H1 (cell line): Measurements from ENCODE around the gene COL27A1. TPM values are rescaled to one million over a fixed set of nuclear protein-coding genes. Genes with fewer than 3 reads are reported as not detected.

Source experiments
- CBX8 ChIP-seq: fragments of 300-800, 300-1000 bp; sonication (generic); IDR thresholded peaks from 2 replicates; pipeline ENCODE4 v1.7.1; 2016; ENCODE audit warnings: low read depth, low read length, borderline replicate concordance
- CHD7 ChIP-seq: fragments of 300-600 bp; sonication (generic); IDR thresholded peaks from 2 replicates; pipeline ENCODE4 v1.7.1; 2012; ENCODE audit warnings: low read length, moderate library complexity, mild to moderate bottlenecking, inconsistent platforms; ENCODE audit not compliant: insufficient replicate concordance
- CTCF ChIP-seq, 3 experiments: IDR thresholded peaks; 1 replicate in 2 of 3; 2 replicates in 1 of 3; pipeline versions ENCODE4 v1.5.1 to v1.6.1; 2011; ENCODE audit warnings: low read length in 3 of 3, mild to moderate bottlenecking in 3 of 3, inconsistent platforms in 2 of 3, low read depth in 1 of 3, moderate library complexity in 1 of 3; ENCODE audit not compliant: insufficient read depth in 1 of 3; ENCODE audit errors: control extremely low read depth in 1 of 3
- TCF12 ChIP-seq: IDR thresholded peaks from 2 replicates; pipeline ENCODE4 v1.6.1; 2011; ENCODE audit warnings: low read depth, mild to moderate bottlenecking, low read length
- polyA plus RNA-seq, 7 experiments: library from polyadenylated mRNA; depleted of rRNA in 3 of 7; stranded (reverse) in 5 of 7; unstranded in 2 of 7; fragments of >200 nt in 5 of 7; fragments of 200-250 nt in 2 of 7; gene quantifications; 1 replicate in 5 of 7; 2 replicates in 1 of 7; 4 replicates in 1 of 7; pipeline versions ENCODE4 v1.2.1 to v1.2.3, GENCODE V29; 2011 to 2013; ENCODE audit warnings: missing spikeins in 2 of 7, mixed read lengths in 2 of 7
- total RNA-seq: library from RNA; stranded (reverse); fragmentation: NEBNext Ultra II Directional; extraction: Animal tissue kit (Norgen Biotek cat#: 25700); gene quantifications from 2 replicates; pipeline ENCODE4 v1.2.1, GENCODE V29; 2021

Gene COL27A1
- total and polyA plus RNA-seq, 2 of the 8 experiments (the other 6 are each of a cell fraction or from before 2014, with no cell fraction given), result 15.1 to 22.8 TPM

- TF ChIP-seq CTCF (IDR thresholded peaks at IDR 0.05; ENCODE audit: control extremely low read depth in 1 of 3, insufficient read depth in 1 of 3, low read depth in 1 of 3, low read length in 3 of 3), result no peak
- no peak for TF ChIP-seq CBX8
- no peak for TF ChIP-seq CHD7
- TF ChIP-seq TCF12, result no peak
- TF ChIP-seq, all 59 proteins: peak for 0
These were observed 125.5 kb downstream of the COL27A1 start (continued) for GRCh38 chr9:114280636-114281472.
